Ovary (tissue), 9 donors: ENCODE measurements around the gene FAM170A. TPM values are rescaled to one million over a fixed set of nuclear protein-coding genes. Genes with fewer than 3 reads are reported as not detected.

Source experiments
- DNase-seq, 5 donors: peaks; one replicate each; pipeline ENCODE4 v3.0.0-alpha.2; 2019 to 2020
- H3K27ac ChIP-seq, 2 donors: fragments of 200-600 bp; one replicate each; pipeline versions ENCODE4 v1.5.1 to v1.8.0; 2019 to 2022
- H3K27me3 ChIP-seq: fragments of 200-600 bp; one replicate; pipeline ENCODE4 v1.8.0; 2022
- H3K36me3 ChIP-seq: fragments of 200-600 bp; sonication (generic); one replicate; pipeline ENCODE4 v1.5.1; 2019
- H3K4me1 ChIP-seq: one replicate; pipeline ENCODE4 v1.8.1; 2013; ENCODE audit warnings: mild to moderate bottlenecking, moderate library complexity; ENCODE audit not compliant: insufficient read depth
- H3K4me3 ChIP-seq: fragments of 200-600 bp; sonication (generic); one replicate; pipeline ENCODE4 v1.5.1; 2017
- H3K9me3 ChIP-seq, 2 donors: fragments of 200-600 bp in 1 of 2; sonication (generic) in 1 of 2; one replicate each; pipeline versions ENCODE4 v1.5.1 to v1.8.1; 2013 to 2019; ENCODE audit warnings: mild to moderate bottlenecking in 1 of 2, moderate library complexity in 1 of 2
- CTCF ChIP-seq, 3 donors: fragments of 450-650 bp in 2 of 3; fragments of 200-600 bp in 1 of 3; IDR thresholded peaks; one replicate each; pipeline versions ENCODE4 v1.5.1 to v1.8.0; 2016 to 2022; ENCODE audit warnings: antibody characterized with exemption in 3 of 3, mild to moderate bottlenecking in 1 of 3
- EP300 ChIP-seq: sonication (generic); formaldehyde crosslinking; IDR thresholded peaks from one replicate; pipeline ENCODE4 v1.6.1; 2017; ENCODE audit warnings: antibody characterized with exemption
- POLR2A ChIP-seq: fragments of 450-650 bp; IDR thresholded peaks from one replicate; pipeline ENCODE4 v1.6.1; 2017; ENCODE audit warnings: antibody characterized with exemption, mild to moderate bottlenecking, moderate library complexity
- WGBS, 3 donors: extraction: QIAGEN DNeasy Blood & Tissue Kit in 1 of 3; methylation state at CpG; one replicate each; pipeline versions ENCODE4 v1.1.5 to v1.1.7; 2013 to 2017; 5-methylcytosine and 5-hydroxymethylcytosine counted together
- intact Hi-C, 4 donors: fragments of 100-400 bp; cut with DNase I; formaldehyde crosslinking; loops; one replicate each; pipeline versions ENCODE4 v1.11.0 to v1.15.1; 2022 to 2023
- polyA plus RNA-seq, 2 donors: library from polyadenylated mRNA; stranded (reverse); fragments of 200-250 nt in 1 of 2; fragments of 350-450 nt in 1 of 2; fragmentation: Illumina TruSeq in 1 of 2; extraction: RNeasy Lipid Tissue Mini Kit (QIAGEN cat#74804) in 1 of 2; gene quantifications; one replicate each; pipeline ENCODE4 v1.2.3, GENCODE V29; 2013 to 2014
- total RNA-seq, 7 donors: library from RNA; depleted of rRNA in 2 of 7; stranded (reverse); fragments of >200 nt in 2 of 7; fragmentation: NEBNext Ultra II Directional in 3 of 7; extraction: Animal tissue kit (Norgen Biotek cat#: 25700) in 3 of 7; gene quantifications; one replicate each; pipeline versions ENCODE4 v1.1.0 to v1.2.4, GENCODE V29; 2016 to 2023
- donor health status: DM: no; HTN: no; CAD: no; lungs with moderate emphysema.
- donor health status: DM: no; HTN: no; CAD: no.
- donor health status: Bipolar disorder and iron deficiency.
- donor health status: DM: yes; HTN: yes; CAD: no.
- donor health status: DM: no; HTN: no; CAD: no.
- donor health status: DM: yes; HTN: yes; CAD: no.

The FAM170A gene
- total and polyA plus RNA-seq, 9 donors: not detected

DNA sequence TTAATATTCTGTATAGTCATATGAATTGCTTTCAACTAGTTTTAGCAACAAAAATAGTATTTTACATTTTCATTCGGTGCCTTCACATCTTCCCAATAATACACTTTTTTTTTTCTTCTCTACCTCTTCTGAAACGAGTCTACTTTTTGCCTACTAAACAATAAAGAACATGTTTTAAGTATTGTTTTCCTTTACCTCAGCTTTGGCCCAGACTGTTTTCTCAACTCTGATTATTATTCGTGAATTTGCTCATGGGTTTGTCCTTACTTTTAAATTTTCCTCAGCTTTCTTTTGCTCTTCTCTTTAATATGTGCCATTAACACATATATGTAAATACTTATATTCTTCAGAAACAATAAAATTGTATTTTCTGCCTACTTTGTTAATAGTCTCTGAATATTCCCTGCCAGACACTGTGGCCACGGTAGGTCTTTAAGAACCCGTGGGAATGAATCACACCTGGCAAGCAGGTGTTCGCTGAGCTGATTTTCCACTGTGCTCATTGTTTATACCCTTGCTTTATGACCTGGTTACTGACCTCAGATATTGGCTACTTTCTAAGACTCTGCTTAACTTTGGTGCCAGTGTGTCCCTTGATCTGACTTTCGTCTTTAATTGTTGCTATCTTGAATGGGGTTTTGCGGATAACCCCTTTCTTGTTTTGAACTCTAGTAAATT, 49.1 kb downstream of the FAM170A start:
- Histone ChIP-seq H3K27ac (no peak overlapping the region), H3K9me3 (no peaks in the 10 kb centered on the region), H3K36me3 (no peaks in the 10 kb centered on the region), H3K4me1 (no peaks in the 10 kb centered on the region), H3K27me3 (no peaks in the 10 kb centered on the region), H3K4me3 (no peak overlapping the region)
- 67 to 71% (median 67%) methylated on average over 8 of the region's 8 CpGs for WGBS, 3 donors
- intact Hi-C loops: no loop called here
- no peak for DNase-seq
- no peak for TF ChIP-seq EP300
- TF ChIP-seq POLR2A: no peak
- no peak for TF ChIP-seq CTCF (IDR thresholded peaks at IDR 0.05)

- WGBS, 3 donors: 89 to 95% (median 94%) methylated on average over 12 of the region's 12 CpGs
- TF ChIP-seq EP300: no peak
- TF ChIP-seq POLR2A: no peak
- no peak for TF ChIP-seq CTCF (IDR thresholded peaks at IDR 0.05)
- Histone ChIP-seq H3K4me1 (no peaks in the 10 kb centered on the region), H3K27ac (no peak overlapping the region), H3K36me3 (no peaks in the 10 kb centered on the region), H3K27me3 (no peaks in the 10 kb centered on the region), H3K4me3 (no peak overlapping the region), H3K9me3 (no peaks in the 10 kb centered on the region)
- DNase-seq: no peak
- intact Hi-C loops: no loop called here
These were observed 50.7 kb downstream of the FAM170A start for GRCh38 chr5:119680080-119680479.

DNA sequence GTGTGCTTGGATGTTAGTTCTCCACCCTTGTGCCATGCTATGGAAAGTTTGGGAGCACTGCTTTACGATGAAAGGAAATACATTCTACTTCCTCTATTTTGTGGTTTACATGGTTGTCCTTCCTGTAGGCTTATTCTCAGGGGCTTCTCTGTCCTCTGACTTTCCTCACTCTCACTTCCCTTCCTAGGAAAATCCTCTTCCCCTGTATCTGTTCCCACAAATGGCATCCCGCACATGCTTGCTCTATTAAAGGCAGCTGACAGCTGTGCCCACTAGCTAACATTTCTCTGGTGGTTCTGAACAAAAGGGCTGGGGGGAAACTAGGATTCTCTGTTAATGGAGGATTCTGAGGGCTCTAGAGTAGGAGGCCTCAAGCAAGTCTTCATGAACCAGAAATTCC, 52.4 kb downstream of the FAM170A start:
- TF ChIP-seq POLR2A (no peak), CTCF (IDR thresholded peaks at IDR 0.05) (no peak), EP300 (no peak)

GRCh38 chr5:119682372-119682771, 53.0 kb downstream of the FAM170A start:
- intact Hi-C loops: no loop called here
- no peaks in the 10 kb centered on the region for H3K27me3 ChIP-seq
- 48 to 75% (median 61%) methylated on average over 1 of the region's 1 CpG for WGBS, 3 donors
- no peak for TF ChIP-seq POLR2A
- TF ChIP-seq EP300: no peak
- no peak for DNase-seq
- H3K36me3 ChIP-seq: no peaks in the 10 kb centered on the region
- no peak overlapping the region for H3K27ac ChIP-seq
- H3K4me1 ChIP-seq: no peaks in the 10 kb centered on the region
- H3K4me3 ChIP-seq: no peak overlapping the region
- no peaks in the 10 kb centered on the region for H3K9me3 ChIP-seq

More for the DNA sequence above, 52.4 kb downstream of the FAM170A start:
- Histone ChIP-seq H3K9me3 (no peaks in the 10 kb centered on the region), H3K4me1 (no peaks in the 10 kb centered on the region), H3K36me3 (no peaks in the 10 kb centered on the region), H3K27ac (no peak overlapping the region), H3K4me3 (no peak overlapping the region), H3K27me3 (no peaks in the 10 kb centered on the region)
- intact Hi-C loops: no loop called here
- DNase-seq: no peak
- WGBS, 3 donors: 84 to 88% (median 85%) methylated on average over 2 of the region's 2 CpGs

Other genes starting within 250 kb of the FAM170A start
- gene HSD17B4, start 177.1 kb upstream of the FAM170A start, total RNA-seq: 100 to 1,000 TPM in 5 of 7 donors, 10 to 100 TPM in 2; 54.6 to 169 (median 129) TPM
- 100 to 1,000 TPM in 1 of 2 donors, 10 to 100 TPM in 1; 75.9 to 208 TPM for gene HSD17B4, start 177.1 kb upstream of the FAM170A start, polyA plus RNA-seq